ENCODE results near the gene PCID2.

Gene PCID2

GRCh38 chr13:113183450-113184129 is 24.9 kb downstream of the PCID2 start:
- in situ Hi-C loops (cut with MboI; ENCODE audit: low pct_unique_long_range_greater_than_20kb, low sequenced_read_pairs, unreplicated experiment): no loop called here
- DNase-seq (ENCODE audit: low spot score): no peak
- TF ChIP-seq, protein P1, sequence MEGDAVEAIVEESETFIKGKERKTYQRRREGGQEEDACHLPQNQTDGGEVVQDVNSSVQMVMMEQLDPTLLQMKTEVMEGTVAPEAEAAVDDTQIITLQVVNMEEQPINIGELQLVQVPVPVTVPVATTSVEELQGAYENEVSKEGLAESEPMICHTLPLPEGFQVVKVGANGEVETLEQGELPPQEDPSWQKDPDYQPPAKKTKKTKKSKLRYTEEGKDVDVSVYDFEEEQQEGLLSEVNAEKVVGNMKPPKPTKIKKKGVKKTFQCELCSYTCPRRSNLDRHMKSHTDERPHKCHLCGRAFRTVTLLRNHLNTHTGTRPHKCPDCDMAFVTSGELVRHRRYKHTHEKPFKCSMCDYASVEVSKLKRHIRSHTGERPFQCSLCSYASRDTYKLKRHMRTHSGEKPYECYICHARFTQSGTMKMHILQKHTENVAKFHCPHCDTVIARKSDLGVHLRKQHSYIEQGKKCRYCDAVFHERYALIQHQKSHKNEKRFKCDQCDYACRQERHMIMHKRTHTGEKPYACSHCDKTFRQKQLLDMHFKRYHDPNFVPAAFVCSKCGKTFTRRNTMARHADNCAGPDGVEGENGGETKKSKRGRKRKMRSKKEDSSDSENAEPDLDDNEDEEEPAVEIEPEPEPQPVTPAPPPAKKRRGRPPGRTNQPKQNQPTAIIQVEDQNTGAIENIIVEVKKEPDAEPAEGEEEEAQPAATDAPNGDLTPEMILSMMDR (IDR thresholded peaks at IDR 0.05; ENCODE audit: extremely low read depth, insufficient read depth, missing control alignments): no peak

- TF ChIP-seq, protein P1 (IDR thresholded peaks at IDR 0.05; ENCODE audit: extremely low read depth, insufficient read depth, missing control alignments): no peak
- in situ Hi-C loops (cut with MboI; ENCODE audit: low pct_unique_long_range_greater_than_20kb, low sequenced_read_pairs, unreplicated experiment): no loop called here
- DNase-seq (ENCODE audit: low spot score): no peak
These were observed 26.4 kb downstream of the PCID2 start for GRCh38 chr13:113182046-113182445.

DNA sequence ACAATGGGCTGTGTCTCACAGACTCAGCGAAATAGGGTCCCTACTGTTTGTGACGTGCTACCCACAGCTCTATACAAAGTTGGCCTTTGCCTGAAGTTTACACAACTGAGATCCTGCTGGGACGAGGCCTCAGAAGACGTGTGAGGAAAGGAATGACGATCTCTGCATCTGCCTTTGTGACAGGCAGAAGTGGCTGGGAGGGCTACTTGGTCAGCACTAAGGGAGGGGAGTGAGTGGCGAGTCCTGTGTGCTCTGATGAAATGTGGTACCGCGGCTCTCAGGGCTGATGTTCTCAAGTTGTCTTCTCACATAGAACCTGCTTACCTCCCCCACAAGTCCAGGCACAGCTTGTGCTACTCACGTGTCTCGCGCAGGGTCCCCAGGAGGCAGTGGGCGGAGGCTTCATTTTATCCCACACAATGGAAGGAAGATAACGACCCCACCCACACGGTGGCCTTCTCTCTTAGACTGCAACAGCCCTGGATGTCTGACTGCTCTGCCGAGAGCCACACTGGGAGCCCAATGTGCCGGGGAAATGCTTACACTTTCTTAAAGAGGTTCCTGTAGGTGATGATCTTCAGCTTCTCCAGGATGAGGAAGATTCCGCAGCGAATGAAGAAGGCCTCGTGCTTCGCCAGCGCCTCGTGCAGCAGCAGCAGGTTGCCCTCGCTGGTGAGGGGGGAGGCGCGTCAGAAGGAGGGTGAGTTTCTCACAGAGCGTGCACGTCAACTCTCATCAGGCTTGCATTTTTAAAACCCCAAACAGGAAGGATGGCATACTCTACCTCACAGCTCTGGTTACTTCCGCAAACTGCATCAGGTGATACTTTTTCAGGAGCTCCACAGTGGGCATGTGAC is 28.9 kb downstream of the PCID2 start:
- DNase-seq (ENCODE audit: low spot score): no peak
- in situ Hi-C loops (cut with MboI; ENCODE audit: low pct_unique_long_range_greater_than_20kb, low sequenced_read_pairs, unreplicated experiment): no loop called here
- TF ChIP-seq, protein P1 (IDR thresholded peaks at IDR 0.05; ENCODE audit: extremely low read depth, insufficient read depth, missing control alignments): no peak

DNA sequence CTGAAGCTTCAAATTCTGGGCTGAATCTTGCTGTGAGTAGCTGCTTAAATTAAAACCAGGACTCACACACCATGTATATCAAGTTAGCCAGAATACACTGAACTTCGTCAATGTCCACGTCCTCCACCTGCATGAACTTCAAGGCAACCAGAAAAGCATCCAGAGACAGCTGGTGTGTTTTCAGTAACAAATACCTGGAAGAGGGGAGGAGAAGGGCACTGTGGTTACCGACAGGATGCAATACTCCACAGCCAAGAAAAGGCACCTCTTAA is 29.6 kb downstream of the PCID2 start:
- TF ChIP-seq, protein P1 (IDR thresholded peaks at IDR 0.05; ENCODE audit: extremely low read depth, insufficient read depth, missing control alignments): no peak
- no peak for DNase-seq (ENCODE audit: low spot score)
- in situ Hi-C loops (cut with MboI; ENCODE audit: low pct_unique_long_range_greater_than_20kb, low sequenced_read_pairs, unreplicated experiment): no loop called here

- TF ChIP-seq, protein P1 (IDR thresholded peaks at IDR 0.05; ENCODE audit: extremely low read depth, insufficient read depth, missing control alignments): no peak
- DNase-seq (ENCODE audit: low spot score): no peak
- in situ Hi-C loops (cut with MboI; ENCODE audit: low pct_unique_long_range_greater_than_20kb, low sequenced_read_pairs, unreplicated experiment): no loop called here
These were observed 30.2 kb downstream of the PCID2 start for GRCh38 chr13:113178070-113178895.

GRCh38 chr13:113176822-113177221 is 31.6 kb downstream of the PCID2 start:
- in situ Hi-C loops (cut with MboI; ENCODE audit: low pct_unique_long_range_greater_than_20kb, low sequenced_read_pairs, unreplicated experiment): no loop called here
- DNase-seq (ENCODE audit: low spot score): no peak
- TF ChIP-seq, protein P1 (IDR thresholded peaks at IDR 0.05; ENCODE audit: extremely low read depth, insufficient read depth, missing control alignments): no peak
